NCI-H2081 treated with DMSO at 0.1 percent for 48 hours (cell line): ENCODE data around the gene WDR20.
"Not testable (repeated sequence)": the region's sequence is repeated elsewhere in the genome, so short reads cannot be mapped to it uniquely, and the experiment has no call there.

Experiments
- DNase-seq: peaks from one replicate; lab custom pipeline; 2025; lab: John Stamatoyannopoulos, UW

WDR20 gene, protein sequence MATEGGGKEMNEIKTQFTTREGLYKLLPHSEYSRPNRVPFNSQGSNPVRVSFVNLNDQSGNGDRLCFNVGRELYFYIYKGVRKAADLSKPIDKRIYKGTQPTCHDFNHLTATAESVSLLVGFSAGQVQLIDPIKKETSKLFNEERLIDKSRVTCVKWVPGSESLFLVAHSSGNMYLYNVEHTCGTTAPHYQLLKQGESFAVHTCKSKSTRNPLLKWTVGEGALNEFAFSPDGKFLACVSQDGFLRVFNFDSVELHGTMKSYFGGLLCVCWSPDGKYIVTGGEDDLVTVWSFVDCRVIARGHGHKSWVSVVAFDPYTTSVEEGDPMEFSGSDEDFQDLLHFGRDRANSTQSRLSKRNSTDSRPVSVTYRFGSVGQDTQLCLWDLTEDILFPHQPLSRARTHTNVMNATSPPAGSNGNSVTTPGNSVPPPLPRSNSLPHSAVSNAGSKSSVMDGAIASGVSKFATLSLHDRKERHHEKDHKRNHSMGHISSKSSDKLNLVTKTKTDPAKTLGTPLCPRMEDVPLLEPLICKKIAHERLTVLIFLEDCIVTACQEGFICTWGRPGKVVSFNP

DNA sequence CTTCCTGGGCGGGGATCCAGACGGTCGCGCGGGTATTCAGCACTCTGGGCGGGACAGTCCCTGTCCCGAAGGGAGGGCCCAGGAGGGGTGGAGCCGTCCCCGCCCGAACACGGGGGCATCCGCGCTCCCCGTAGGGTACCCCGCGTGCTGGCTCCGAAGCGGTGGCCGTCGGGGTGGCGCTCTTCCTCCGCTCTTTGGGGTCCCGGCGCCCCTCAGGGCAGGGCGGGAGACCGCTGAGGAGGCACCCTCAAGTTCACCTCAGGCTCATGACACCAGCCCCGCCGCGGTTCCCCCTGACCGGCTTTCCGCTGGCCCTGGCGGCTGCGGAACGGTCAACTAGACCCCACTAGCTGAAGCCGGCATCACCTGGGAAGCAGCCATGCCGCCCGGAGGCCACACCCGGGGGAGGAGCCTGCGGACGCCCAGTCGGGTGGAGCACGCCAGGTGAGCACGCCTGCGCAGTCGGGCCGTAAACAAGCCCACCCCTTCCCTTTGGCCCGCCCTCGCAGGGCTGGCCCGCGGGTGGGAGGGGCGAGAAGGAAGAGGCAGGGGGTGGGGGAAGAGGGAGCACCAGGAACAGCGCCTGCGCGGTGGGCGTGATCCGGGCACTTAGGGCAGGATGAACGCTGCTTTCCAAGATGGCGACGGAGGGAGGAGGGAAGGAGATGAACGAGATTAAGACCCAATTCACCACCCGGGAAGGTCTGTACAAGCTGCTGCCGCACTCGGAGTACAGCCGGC lies at the start of gene WDR20:
Gene WDR20, plus strand, starts transcription at position 612 of the 741 bp plus-strand sequence. Its CDS starts 27 bp downstream, at position 639.
- DNase-seq, result peak; percentile 94

DNA sequence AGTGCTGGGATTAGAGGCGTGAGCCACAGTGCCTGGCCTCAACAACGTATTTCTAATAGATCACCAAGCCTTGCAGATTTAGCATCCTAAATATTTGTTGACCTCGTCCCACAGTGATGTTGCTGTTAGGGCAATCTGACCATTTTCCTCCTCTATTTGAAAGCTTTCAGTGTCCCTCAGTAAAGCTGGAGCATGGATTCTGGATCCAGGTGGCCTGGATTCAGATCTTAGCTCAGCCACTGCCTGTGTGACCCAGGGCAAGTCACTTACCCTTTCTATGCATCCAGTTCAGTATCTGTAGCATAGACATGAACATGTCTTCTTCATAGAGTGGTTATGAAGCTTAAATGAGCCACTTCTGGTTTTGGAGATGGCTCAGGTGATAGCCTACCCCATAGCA lies 49.0 kb upstream of the WDR20 start:
- DNase-seq, result no peak

DNA sequence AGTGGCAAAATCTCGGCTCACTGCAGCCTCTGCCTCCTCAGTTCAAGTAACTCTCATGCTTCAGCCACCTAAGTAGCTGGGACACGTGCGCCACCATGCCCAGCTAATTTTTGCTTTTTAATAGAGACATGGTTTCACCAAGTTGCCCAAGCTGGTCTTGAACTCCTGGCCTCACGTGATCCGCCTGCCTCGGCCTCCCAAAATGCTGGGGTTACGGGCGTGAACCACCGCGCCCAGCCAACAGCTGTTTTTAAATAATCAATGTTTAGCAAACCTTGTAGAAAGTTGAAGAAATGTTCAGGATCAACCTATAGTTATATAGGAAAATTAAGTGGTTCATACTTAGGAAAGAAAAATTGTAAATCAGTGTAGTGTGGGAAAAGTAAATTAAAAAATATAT lies 46.9 kb upstream of the WDR20 start:
- no peak for DNase-seq

DNA sequence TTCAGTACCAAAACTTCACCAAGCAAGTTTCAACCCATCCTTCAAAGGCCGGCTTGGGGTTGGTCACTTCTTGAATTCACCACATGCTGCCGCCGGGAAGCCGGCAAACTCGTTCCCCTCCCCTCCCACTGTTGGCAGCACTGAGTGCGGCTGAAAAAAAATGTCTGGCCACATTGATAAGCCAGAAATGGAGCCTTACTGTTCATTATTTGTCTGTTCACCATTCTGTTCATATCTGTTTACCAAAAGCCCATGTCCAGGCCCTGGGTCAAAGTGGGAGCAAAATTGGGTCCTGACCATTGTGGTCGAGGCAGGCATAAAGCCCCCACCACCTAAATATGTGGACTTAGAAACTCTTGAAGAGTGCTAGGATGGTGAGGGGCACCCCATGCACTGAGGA lies 45.6 kb upstream of the WDR20 start:
- no peak for DNase-seq

DNA sequence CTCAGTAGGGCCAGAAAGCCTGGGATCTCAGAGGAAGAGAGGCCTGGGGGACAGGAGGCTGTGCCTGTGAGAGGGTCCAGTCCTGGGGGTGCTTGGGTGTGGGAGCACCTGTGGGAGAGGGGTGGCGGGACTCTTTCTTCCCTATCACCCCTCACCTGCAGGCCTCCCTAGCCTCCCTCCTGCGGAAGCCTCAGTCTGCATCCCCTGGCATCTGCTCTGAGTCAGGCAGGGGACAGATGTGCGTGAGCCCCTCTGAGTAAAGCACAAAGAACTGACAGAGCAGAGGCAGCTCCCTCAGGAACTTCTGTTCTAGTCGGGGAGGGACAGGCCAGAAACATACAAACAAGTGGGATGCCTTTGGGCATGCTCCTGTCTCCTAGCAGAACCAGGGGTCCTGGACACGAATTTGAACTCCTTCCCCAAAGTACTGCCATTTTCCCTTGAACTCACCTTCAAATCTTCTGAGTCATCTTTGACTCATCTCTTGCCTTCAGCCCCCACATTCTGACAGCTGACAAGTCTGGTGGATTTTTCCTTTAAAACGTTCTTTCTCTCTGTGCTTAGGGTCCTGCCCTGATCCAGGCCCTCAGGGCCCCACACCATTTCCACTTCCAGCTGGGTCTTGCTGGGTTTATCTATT lies 44.3 kb upstream of the WDR20 start:
- DNase-seq, result no peak

DNA sequence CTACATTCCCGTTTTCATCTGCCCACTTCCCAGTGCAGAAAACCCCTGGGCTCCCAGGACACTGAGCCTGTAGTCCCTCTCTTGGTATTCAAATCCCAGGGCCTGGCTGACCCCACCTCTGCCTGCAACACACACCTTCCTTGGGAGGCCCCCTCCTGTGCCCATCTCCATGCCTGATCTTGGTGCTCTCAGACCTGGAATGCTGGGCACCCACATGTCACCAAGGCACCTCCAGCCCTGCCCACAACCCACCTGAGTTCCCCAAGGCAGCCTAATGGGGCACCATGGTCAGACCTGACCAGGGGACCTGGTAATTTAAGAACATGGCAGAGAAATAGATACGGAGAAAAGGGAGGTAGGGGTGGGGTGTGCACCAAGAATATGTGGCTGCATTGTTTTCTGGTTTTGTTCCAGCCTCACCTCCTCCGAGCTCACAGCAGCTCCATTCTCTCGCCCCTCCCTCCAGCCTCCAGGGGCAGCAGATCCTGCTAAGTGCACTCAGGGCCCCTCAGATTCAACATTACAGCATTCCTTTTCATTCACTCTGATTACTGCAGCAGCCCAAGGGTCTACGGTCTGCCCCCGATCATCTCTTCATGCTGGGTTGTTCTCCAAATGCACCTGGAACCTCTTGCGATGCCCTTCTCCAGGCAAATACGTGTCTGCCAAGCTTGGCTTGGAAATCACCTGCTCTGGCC lies 43.7 kb upstream of the WDR20 start:
- DNase-seq, result no peak

DNA sequence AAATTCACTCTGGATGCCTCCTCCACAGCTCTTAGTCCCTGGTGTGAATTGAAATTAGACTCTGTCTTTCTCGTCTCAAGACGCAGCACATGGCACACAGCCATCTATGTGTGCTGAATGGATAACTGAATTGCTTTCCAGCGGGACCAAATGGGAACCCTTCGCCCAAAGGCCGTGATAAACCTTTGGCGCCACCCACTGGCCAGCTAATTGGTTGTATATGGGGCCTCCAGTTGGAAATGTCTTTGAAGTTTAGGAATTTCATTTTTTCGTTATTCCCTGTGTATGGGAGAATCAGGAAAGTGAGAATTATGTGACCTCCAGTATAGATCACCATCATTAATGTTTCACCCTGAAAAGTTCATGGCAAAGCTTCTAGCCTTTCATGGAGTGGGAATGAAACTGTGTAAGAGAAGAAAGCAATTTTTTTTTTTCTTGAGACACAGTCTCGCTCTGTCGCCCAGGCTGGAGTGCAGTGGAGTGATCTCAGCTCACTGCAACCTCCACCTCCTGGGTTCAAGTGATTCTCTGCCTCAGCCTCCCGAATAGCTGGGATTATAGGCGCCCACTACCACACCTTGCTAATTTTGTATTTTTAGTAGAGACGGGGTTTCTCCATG lies 43.0 kb upstream of the WDR20 start:
- DNase-seq, result peak; percentile 30

DNA sequence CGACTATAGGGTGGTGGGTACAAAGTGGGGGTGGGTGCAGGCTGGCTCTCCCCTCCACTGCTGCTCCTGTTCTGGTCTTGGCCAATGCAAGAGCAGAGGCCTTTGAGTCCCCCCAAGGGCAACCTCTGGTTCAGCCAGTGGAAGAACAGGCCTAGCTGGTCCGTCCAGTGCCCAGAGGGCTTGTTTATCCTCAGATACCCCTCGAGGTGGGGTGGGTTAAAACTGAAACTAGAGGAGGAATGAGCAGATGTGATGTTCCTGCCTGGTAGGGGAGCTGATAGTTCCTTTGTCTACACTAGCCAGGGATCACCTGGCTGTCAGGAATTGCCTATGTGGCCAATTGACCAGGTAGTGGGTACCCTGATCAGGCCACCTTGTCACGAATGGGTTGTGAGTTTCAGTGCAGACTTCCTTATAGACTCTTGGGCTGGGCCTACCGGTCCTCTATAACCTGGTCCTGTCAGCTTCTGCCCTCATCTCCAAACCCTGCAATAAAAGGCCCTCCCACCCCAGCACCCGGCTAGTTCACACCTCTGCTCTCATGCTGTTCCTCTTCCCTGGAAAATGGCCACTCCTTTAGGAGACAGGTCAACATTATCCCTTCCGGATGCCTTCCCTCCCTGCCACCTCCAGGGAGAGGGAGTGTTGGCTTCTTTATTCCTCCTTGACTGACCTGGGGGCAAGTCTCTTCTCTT lies 42.1 kb upstream of the WDR20 start:
- no peak for DNase-seq

DNA sequence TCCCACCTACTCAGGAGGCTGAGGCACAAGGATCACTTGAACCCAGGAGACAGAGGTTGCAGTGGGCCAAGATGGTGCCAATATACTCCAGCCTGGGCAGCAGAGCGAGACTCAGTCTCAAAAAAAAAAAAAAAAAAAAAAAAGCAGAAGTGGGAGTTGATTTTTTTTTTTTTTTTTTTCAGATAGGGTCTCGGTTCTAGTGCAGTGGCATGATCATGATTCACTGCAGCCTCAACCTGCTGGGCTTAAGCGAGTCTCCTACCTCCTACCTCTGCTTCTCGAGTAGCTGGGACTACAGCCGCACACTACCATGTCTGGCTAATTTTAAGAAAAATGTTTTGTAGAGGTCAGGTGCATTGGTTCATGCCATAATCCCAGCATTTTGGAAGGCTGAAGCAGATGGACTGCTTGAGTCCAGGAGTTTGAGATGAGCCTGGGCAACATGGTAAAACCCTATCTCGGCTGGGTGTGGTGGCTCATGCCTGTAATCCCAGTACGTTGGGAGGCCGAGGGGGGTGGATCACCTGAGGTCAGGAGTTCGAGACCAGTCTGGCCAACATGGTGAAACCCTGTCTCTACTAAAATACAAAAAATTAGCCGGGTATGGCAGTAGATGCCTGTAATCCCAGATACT lies 36.5 kb upstream of the WDR20 start:
- no peak for DNase-seq

DNA sequence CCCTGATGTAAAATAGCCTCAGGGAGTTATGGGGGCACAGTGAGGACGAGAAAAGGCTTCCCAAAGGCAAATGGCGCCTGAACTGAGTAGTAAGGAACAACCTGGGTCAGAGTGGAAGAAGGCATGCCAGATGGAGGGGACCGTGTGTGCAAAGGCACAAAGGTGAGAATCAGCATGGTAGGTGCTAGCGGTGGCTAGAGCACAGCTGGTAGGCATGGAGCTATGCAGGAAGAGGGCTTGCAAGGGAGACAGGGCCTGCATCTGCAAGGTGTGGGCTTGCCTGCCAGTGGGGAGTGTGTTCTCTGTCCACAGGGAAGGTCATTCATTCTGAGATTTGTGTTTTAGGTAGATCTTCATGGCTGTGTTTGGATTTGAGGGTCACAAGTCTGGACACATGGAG lies 34.3 kb upstream of the WDR20 start:
- no peak for DNase-seq

DNA sequence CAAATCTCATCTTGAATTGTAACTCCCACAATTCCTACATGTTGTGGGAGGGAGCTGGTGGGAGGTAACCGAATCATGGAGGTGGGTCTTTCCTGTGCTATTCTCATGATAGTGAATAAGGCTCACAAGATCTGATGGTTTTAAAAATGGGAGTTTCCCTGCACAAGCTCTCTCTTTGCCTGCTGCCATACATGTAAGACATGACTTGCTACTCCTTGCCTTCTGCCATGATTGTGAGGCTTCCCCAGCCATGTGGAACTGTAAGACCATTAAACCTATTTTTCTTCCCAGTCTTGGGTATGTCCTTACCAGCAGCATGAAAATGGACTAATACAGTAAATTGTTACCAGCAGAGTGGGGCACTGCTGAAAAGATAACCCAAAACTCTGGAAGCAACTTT lies 30.4 kb upstream of the WDR20 start:
- not testable (repeated sequence) for DNase-seq

DNA sequence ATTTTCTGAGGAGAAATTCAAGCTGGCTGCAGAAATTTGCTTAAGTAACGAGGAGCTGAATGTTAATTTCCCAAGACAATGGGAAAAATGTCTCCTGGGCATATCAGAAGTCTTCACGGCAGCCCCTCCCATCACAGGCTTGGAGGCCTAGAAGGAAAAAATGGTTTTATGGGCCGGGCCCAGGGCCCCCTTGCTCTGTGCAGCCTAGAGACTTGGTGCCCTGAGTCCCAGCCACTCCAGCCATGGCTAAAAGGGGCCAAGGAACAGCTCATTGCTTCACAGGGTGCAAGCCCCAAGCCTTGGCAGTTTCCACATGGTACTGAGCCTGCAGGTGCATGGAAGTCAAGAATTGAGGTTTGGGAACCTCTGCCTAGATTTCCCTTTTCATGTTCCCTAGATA lies 28.6 kb upstream of the WDR20 start:
- no peak for DNase-seq

DNA sequence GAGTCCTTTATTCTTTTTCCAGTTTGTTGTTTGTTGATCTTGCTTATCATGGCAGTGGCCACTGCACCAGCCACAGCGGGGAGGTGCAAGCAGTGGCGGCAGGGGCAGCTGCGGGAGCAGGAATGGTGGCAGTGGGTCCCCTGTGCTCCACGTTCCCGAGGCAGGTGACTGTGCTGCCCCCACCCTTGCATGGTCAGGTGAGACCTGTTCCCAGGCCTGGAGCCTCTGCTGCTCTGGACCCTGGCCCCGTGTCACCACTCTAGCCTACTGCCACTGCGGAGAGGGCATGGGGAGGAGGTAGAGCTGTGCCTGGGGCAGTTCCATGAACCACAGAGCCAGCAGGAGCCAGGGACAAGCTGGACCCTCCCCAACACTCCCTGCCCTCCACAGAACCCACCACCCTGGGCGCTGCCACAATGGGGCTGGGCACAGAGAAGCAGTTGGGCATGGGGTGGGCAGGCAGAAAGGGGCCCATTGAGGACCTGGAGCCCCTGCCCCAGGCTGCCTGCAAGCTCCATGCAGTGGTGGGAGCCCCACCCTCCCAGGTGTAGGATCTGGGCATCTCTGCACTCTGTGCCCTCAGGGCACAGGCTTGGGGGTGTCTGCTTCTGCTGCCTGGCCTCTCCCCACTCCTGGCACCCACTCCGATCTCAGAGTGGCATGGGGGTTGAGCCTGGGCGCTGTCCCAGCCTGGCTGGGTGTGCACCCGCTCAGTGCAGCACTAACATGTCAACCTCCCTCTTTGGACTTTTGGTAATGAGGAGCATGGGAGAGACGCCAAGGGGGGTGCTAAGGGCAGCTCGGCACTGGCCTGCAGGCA lies 23.1 kb upstream of the WDR20 start:
- DNase-seq, result no peak

DNA sequence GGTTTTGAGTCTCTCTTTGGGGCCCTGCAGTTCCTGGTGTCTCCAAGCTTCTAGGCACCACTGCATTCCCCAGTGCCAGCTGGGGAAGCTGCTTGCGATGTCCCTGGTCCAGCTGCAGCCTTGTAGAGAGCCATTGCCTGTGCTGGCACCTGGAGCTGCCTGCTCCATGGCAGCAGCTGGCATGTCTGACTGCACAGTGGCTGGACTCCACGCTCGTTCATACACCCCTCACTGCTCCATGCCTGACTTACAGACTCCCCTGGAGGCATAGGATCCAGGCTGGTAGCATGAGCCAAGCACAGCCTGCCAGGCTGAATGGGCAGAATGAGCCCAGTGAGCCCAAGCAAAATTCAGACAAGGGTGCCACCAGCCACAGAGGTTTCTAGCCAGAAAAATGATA lies 21.8 kb upstream of the WDR20 start:
- DNase-seq, result no peak

DNA sequence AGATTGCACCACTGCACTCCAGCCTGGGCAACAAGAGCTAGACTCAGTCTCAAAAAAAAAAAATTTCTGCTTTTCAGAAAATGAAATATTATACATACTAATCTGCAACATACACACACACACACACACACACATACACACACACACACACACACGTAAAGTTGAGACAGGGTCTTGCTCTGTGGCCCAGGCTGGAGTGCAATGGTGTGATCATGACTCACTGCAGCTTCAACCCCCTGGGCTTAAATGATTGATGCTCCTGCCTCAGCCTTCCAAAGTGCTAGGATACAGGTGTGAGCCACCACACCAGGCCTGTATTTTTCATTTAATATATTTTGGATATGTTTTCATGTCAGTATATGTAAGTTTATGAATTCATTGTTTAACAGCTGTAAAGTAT lies 18.8 kb upstream of the WDR20 start:
- DNase-seq, result no peak

DNA sequence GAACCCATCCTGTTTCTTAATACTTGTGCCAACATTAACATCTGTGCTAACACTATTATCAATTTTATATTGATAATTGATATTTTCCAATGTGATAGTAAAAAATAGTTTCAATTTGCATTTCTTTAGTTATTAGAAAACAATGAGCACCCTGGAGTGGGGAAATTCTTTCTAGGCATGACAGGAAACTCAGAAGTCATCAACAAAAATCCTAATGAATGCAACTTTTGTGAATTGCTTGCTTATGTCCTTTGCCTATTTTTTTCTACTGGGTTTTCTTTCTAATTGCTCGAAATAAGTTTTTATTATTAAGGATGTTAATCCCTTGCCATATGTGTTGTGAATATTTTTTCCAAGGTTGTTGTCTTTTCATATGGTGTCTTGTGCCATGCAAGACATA lies 18.1 kb upstream of the WDR20 start:
- no peak for DNase-seq

DNA sequence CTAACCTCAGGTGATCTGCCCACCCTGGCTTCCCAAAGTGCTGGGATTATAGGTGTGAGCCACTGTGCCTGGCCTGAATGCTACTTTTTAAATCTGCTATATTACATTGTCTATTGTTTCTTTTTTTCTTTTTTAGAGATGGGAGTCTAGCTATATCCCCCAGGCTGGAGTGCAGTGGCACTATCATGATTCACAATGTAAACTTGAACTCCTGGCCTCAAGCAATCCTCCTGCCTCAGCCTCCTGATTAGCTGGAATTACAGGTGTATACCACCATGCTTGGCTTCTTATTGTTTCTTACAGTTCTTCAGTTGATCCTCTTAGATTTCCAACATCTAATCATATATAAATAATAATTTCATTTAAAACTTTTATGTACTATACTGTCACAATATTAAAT lies 15.3 kb upstream of the WDR20 start:
- DNase-seq, result no peak

DNA sequence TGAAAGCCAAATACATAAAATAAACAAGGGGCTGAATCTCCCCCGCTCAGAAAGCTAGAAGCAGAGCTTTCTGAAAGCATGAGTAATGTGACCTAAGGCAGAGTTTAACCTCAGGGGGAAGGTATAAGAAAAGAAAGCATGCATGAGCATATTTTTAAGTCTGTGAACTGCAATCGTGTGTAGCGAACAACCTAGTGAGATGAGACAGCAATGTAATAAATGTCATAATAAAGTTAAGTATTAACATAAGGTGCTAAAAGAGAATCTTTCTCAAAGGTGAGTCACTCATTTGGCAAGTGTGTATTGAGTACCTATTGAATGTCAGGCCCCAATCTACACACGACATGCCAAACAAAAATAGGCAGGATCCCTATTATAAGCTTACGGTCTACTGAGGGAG lies 14.2 kb upstream of the WDR20 start:
- DNase-seq, result no peak

DNA sequence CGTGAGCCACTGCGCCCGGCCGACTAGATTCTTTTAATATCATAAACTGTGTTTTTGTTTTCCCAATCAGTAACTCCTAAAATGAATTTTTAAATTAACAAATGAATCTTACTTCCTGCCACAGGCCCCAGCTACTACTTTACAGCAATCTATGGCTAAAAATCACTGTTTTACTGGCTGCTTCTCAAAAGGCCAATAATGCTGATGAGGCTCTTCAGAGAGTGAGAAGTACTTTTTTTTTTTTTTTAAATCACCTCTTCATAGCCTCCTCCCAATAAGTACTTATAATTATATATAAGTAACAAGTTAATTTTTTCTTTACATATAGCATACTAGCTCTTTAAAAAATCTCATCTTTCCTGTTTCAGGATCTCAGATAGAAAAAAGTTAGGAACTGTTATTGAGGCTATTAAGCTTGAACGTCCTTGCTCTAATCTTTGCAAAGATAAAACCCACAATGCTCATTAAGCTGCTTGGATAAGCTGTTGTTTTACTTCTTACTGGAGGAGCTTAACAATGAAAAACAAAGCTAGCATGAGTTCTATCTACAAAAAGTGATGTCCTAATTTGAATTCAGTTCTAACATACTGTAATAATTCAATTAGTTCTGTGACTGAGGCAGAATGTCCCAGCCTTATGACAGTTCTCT lies 12.8 kb upstream of the WDR20 start:
- no peak for DNase-seq
